ENCODE measurements around the gene GAB1.

GRCh38 chr4:143393195-143393594, 56.5 kb downstream of the GAB1 start:
- no peak for TF ChIP-seq CTCF (IDR thresholded peaks at IDR 0.05; ENCODE audit: low read length)
- no peak for TF ChIP-seq EZH2 (IDR thresholded peaks at IDR 0.05; ENCODE audit: borderline replicate concordance, low read length)
